Pulmonary artery endothelial cell (primary cell): ENCODE data around the gene RINT1. TPM values are rescaled to one million over a fixed set of nuclear protein-coding genes. Genes with fewer than 3 reads are reported as not detected.
"Not testable (repeated sequence)": the region's sequence is repeated elsewhere in the genome, so short reads cannot be mapped to it uniquely, and the experiment has no call there.

ENCODE experiments used
- DNase-seq: peaks from one replicate; pipeline ENCODE4 v3.0.0-alpha.2; 2011; ENCODE audit warnings: low read depth, low spot score
- total RNA-seq: library from RNA; depleted of rRNA; stranded (reverse); fragments of >200 nt; gene quantifications from 2 replicates; pipeline ENCODE4 v1.2.3, GENCODE V29; 2014

Gene RINT1
- total RNA-seq, 1 donor from 2014 or later, result 14.7 TPM

DNA sequence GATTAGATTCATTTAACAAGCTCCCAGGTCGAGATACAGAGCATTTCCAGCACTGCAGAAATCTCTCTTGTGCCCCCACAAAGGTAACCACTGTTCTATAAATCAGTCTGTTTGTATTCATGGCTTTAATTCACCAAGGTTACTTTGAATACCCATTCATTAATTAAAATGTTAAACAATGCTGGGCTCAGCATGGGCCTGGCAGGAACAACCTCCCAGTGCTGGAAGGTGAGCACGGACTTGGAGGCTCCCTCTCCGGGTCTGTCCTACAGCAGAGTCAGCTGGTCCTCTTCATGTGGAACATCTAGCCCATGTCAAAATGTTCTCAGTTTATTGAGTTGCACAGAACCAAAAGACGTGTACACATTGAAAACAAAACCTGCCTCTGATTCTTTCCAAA lies 64.9 kb downstream of the RINT1 start:
- no peak for DNase-seq

DNA sequence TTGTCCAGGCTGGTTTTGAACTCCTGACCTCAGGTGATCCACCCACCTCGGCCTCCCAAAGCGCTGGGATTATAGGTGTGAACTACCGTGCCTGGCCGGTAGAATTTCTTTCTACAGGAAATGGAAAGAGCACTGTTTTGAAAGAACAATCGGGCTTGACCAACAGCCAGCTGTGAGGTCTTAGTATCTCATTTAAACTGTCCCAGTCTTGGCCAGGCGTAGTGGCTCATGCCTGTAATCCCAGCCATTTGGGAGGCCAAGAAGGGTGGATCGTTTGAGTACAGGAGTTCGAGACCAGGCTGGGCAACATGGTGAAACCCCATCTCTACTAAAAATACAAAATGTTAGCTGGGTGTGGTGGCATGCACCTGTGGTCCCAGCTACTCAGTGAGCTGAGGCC lies 67.1 kb downstream of the RINT1 start:
- not testable (repeated sequence) for DNase-seq

DNA sequence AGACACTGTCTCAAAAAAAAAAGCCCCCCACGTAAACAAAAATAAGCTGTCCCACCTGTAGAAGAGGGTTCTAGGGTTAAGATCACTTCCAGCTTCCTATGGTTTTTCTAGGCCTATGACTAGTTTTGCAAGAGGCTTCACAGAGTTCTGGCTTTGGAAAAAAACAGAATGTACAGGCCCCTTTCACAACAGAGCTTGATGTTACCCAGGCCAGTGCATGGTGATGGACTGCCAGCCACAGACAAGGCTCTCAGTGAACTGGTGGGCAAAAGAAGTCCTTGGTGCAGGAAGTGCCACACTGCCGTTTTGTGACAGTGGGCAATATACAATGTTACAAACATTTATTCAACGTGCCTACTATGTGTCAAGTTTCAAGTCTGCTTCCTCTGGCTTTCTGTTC lies 67.5 kb downstream of the RINT1 start:
- no peak for DNase-seq

DNA sequence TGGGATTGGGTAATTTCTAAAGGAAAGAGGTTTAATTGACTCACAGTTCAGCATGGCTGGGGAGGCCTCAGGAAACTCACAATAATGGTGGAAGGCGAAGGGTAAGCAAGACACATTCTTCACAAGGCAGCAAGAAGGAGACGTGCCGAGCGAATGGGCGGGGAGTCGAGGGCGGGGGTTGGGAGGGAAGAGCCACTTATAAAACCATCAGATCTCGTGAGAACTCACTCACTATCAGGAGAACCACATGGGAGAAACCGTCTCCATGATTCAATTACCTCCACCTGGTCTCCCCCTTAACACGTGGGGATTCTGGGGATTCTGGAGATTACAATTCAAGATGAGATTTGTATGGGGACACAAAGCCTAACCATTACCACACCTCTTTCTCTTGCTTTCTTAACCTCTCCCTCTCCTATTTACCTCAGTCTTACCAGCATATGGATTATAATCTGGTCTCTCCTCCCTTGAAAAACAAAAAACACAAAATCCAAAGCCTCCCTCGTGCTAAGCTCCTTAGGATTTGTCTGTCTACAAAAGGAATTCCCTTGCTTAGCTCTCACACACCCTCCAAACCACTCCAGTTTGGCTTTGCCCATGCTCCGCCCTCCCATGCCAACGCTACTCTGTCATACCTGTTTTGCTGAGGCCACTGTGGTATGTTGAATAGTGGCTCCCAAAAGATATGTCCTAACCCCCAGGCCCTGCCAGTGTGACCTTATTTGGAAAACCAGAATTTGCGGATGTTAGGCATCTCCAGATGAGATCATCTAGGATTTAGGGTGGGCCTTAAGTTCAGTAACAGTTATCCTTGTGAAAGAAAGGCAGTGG lies 68.9 kb downstream of the RINT1 start:
- no peak for DNase-seq

DNA sequence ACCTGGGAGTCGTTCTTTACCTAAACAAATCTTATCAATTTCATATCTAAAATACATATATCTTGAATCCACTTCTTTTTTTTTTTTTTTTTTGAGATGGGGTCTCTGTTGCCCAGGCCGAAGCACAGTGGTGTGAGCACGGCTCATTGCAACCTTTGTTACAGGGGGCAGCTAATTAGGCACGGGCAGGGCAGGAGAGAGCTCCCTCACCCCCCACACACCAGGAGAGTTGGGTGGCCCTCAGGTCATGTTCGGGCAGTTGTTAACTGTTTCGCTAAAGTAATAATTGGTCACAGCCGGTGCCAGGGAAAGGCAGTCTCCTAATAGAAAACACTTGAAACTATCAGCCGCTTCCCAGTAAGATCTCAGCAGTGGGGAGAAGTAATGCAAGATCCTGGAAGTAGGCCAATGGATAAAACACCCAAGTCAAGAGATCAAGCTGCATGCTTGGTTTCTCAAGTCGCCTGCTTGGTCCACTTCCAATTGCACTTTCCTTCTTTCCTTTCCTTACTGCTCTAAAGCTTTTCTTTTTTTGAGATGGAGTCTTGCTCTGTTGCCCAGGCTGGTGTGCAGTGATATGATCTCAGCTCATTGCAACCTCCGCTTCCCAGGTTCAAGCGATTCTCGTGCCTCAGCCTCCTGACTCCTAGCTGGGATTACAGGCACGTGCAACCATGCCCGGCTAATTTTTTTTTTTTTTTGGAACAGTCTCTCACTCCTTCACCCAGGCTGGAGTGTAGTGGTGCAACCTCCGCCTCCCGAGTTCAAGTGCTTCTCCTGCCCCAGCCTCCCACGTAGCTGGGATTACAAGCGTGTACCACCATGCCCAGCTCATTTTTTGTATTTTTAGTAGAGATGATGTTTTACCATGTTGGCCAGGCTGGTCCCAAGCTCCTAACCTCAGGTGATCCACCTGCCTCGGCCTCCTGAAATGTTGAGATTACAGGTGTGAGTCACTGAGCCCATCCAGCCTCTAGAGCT lies 70.6 kb downstream of the RINT1 start:
- DNase-seq, result no peak

DNA sequence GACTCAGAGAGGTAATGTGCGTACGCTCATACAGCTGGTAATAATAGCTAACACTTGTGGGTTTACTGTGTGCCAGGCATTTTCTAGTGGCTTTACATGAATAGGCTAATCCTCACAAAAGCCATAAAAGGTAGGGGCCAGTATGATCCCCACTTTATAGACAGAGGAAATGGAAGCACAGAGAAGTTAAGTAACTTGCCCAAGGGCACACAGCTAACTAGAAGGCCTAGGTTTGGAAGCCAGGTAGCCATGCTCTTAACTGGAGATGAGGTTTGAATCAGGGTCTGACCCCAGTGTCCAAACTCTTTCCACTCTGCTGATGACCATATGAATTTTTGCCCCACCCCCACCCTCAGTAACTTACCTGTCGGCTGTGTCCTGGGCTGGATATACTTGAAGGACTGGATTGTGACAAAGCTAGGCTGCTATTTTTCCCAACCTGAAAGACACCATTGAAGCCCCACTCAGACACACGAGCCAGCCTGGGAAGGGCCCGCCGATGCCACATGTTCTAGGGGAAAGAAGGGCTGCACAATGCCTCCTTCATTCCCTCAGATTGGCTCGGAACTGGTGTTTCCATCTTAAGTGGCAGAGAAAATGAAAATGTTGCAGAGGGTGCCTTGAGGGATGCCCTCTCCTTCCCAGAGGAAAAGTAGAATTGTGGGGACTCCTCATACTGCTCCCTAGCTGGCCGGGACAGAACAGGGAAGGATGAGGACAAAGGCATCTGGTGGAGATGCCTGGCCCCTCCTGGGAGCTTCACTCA lies 78.3 kb downstream of the RINT1 start:
- no peak for DNase-seq

DNA sequence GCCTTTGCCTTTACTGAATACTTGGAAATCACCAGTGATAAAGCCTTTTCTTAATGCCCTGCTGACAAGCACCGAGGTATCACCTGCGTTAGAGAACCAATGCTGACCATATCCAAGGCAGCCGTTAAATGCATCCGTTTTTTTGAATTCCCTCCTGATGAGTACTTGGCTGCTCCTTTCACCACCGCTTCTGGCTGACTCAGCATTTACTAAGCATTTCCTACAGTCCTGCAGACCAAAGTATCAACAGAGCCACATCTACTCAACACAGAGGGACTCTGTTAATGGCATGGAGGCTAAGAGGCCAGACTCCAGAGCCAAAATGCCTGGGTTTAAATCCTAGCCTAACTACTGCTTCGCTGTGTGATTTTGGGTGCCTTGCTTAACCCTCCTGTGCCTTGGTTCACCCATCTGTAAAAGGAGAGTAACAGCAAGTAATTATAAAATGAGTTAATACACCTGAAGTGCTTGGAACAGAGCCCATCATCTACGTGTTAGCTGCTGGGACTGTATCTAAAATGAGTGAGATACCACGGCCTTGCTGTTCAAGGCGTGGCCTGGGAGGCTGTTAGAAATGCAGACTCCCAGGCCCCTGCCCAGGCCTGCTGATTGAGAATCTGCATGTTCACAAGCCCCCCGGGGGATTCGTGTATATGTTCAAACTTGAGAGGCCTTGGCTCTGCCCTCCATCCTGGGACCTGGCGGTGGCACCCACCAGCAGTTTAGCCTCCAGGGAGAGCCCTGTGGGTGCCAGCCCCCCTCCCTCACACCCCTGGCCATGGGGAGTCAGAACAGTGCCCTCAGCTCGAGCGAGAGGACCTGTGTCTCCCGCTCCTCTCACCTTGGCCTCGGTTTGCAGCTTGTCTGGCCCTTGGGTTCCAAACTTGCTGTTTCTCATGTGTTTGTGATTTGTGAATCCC lies 80.1 kb downstream of the RINT1 start:
- no peak for DNase-seq

DNA sequence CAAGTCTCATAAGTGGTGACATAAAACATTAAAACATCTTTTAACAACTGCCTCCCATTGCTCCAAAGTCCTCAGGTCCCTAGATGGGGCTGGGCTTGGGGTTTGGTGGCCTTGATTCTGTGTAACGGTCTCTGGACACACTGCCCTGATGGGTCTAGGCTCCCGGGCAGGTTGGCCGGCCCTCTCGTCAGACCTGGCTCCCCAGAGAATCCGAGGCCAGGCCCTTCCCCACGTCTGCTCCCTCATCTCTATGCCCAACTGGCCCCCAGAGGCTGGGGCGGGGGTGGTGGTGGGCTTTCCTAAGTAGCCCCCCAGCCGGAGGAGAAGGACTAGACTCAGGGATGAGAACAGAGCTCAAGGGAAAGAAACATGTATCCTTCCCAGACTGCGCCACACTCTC lies 80.8 kb downstream of the RINT1 start:
- DNase-seq, result no peak

DNA sequence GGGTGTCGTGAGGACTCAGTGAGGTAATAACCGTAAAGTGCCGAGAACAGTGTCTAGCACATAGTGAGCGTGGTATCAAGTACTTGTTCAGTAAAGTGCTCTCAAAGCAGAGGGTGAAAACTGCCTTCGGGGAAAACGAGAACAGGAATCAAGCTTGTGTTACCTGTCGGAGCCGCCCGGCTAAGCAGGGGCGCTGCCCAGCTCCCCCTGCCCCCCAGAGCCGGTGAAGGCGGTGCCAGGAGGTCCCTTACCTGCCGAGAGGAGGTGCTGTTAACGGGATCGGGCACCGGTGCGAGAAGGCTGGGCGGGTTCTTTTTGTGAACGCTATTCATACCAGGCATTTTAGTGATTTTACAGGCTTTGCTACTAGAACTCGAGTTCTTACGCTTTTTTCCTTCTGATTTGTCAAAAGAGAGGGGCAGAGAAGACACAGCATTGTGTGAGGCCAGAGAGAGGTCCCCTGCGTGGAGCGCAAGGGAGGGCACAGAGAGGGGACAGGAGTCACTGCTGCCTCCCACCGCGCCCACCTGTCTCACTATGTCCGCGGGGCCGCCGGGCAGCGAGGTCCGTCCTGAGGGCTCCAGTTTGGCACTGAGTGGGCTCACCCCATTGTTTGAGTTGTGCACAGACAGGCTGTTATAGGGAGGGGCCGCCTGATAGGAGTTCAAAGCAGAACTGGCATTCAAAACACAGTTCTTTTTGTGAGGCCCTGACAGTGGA lies 81.8 kb downstream of the RINT1 start:
- no peak for DNase-seq

DNA sequence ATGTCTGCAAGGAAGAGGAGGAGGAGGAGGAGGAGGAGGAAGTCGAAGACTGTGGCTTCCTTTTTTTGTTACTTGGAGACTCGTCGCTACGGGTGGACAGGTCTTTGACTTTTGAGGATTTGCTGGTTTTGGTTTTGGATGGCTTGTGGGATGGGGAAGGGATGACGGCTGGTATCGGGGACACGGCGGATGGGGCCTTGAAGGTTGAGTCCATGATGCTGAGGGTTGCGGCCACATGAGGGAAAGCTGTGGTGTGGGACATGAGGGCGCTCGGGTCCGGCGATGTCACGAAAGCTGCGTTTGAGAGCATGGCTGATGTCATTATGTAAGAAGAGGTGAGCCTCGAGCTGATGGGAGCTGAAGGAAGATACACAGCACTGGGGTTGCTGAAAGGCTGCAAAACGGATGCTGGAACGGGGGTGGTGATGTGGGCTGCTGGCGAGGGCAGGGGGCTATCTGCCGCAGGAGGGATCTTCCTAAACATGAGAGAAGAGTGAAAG lies 82.4 kb downstream of the RINT1 start:
- DNase-seq, result no peak

Other genes with a start within 250 kb of the RINT1 start
- 52.0 and 59.8 TPM in 2 replicates for gene SRPK2, start 143.3 kb upstream of the RINT1 start, total RNA-seq
- 29.2 and 37.9 TPM in 2 replicates for gene PUS7, start 9.9 kb upstream of the RINT1 start, total RNA-seq
- not detected in 2 replicates for gene EFCAB10, start 49.3 kb downstream of the RINT1 start, total RNA-seq